ENCODE measurements around the gene KIAA1671. TPM values are rescaled to one million over a fixed set of nuclear protein-coding genes. Genes with fewer than 3 reads are reported as not detected.
A peak's percentile ranks its signal among the peaks of the same experiment; 100 is the strongest.

The KIAA1671 gene
- total RNA-seq, 1 donor from 2014 or later: 40.7 TPM

DNA sequence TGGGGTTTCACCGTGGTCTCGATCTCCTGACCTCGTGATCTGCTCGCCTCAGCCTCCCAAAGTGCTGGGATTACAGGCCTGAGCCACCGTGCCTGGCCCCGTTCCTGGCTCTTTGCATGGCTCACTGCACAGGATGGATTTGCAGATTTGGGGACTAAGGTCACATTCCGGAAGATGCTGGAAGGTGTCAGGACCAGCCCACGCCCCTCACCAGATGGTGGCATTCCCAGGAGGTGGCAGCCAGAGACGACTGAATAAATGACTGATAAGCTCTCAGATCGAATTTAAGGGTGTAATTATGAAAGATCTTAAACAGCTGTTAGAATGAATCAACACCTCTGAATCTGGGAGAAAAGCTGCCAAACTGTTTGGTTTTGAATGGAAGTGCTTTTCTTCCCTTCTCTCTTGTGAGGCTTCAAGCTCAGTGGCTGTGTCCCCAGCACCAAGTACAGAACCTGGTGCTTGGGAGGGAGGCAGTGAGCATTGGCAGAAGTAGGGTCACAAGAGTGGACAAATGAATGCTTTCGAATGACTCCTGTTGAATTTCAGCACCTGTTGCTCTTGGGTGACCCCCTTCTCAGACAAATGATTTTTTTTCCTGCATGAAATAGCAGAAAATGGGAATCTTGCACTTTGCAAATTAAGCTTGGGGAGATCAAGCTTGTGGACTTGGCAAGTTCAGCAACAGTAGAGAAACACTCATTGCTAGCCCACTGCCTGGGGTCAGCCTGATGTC lies 69.6 kb downstream of the KIAA1671 start:
- Histone ChIP-seq H3K4me3 (no peak overlapping the region), H3K27ac (no peak overlapping the region), H3K36me3 (no peaks in the 10 kb centered on the region), H3K9me3 (no peaks in the 10 kb centered on the region), H3K4me1 (peaks cover 21% of the 10 kb centered on the region), H3K27me3 (ENCODE audit: low read depth) (no peaks in the 10 kb centered on the region)
- intact Hi-C loops (cut with DNase I): no loop called here
- TF ChIP-seq, protein P1, sequence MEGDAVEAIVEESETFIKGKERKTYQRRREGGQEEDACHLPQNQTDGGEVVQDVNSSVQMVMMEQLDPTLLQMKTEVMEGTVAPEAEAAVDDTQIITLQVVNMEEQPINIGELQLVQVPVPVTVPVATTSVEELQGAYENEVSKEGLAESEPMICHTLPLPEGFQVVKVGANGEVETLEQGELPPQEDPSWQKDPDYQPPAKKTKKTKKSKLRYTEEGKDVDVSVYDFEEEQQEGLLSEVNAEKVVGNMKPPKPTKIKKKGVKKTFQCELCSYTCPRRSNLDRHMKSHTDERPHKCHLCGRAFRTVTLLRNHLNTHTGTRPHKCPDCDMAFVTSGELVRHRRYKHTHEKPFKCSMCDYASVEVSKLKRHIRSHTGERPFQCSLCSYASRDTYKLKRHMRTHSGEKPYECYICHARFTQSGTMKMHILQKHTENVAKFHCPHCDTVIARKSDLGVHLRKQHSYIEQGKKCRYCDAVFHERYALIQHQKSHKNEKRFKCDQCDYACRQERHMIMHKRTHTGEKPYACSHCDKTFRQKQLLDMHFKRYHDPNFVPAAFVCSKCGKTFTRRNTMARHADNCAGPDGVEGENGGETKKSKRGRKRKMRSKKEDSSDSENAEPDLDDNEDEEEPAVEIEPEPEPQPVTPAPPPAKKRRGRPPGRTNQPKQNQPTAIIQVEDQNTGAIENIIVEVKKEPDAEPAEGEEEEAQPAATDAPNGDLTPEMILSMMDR (IDR thresholded peaks at IDR 0.05): no peak
- DNase-seq (no peak), ATAC-seq (no peak)

DNA sequence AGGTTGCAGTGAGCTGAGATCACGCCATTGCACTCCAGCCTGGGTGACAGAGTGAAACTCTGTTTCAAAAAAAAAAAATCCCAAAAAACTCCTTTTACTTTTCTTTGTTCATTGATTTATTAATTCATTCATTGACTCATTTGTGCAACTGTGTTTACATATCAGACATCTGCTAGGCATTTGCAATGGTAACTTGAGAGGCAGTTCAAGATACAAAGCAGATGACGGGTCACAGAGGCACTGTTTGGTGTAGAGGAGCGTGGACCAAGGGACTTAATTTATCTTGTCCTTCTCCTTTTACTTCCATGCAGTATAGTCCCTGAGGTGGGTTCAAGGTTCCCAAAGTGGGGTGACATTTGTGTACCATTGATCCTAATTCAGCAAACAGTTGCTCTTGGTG lies 71.4 kb downstream of the KIAA1671 start:
- peaks cover 30% of the 10 kb centered on the region for H3K4me1 ChIP-seq
- intact Hi-C loops (cut with DNase I): no loop called here
- no peak overlapping the region for H3K27ac ChIP-seq
- H3K27me3 ChIP-seq (ENCODE audit: low read depth): no peaks in the 10 kb centered on the region
- no peak for ATAC-seq
- no peaks in the 10 kb centered on the region for H3K9me3 ChIP-seq
- DNase-seq: no peak
- no peak overlapping the region for H3K4me3 ChIP-seq
- TF ChIP-seq, protein P1 (IDR thresholded peaks at IDR 0.05): no peak
- no peaks in the 10 kb centered on the region for H3K36me3 ChIP-seq

DNA sequence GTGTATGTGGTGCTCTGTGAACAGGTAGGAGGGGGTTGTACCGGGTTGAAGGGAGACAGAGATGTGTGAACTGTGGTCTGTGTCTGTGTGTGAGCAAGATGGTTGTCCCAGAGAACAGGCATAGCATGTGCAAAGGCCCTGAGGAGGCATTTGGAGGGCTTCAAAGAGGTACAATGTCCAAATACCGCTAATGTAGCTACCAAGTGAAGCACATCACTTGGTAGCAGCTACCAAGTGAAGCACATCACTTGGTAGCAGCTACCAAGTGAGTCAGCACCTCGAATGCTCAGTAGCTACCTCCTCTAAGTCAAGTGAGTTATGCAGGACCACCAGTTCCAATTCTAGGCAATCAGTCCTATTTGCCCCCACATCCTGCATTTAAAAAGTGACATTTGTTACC lies 72.4 kb downstream of the KIAA1671 start:
- Histone ChIP-seq H3K4me3 (no peak overlapping the region), H3K27me3 (ENCODE audit: low read depth) (no peaks in the 10 kb centered on the region), H3K36me3 (no peaks in the 10 kb centered on the region), H3K4me1 (peaks cover 30% of the 10 kb centered on the region), H3K9me3 (no peaks in the 10 kb centered on the region), H3K27ac (peak overlapping the region; percentile 16)
- ATAC-seq: no peak
- no peak for DNase-seq
- intact Hi-C loops (cut with DNase I): loop anchor here (5.0 kb wide), 1 partner anchor 68 kb away; no protein-coding TSS in a partner anchor
- TF ChIP-seq, protein P1 (IDR thresholded peaks at IDR 0.05): no peak

DNA sequence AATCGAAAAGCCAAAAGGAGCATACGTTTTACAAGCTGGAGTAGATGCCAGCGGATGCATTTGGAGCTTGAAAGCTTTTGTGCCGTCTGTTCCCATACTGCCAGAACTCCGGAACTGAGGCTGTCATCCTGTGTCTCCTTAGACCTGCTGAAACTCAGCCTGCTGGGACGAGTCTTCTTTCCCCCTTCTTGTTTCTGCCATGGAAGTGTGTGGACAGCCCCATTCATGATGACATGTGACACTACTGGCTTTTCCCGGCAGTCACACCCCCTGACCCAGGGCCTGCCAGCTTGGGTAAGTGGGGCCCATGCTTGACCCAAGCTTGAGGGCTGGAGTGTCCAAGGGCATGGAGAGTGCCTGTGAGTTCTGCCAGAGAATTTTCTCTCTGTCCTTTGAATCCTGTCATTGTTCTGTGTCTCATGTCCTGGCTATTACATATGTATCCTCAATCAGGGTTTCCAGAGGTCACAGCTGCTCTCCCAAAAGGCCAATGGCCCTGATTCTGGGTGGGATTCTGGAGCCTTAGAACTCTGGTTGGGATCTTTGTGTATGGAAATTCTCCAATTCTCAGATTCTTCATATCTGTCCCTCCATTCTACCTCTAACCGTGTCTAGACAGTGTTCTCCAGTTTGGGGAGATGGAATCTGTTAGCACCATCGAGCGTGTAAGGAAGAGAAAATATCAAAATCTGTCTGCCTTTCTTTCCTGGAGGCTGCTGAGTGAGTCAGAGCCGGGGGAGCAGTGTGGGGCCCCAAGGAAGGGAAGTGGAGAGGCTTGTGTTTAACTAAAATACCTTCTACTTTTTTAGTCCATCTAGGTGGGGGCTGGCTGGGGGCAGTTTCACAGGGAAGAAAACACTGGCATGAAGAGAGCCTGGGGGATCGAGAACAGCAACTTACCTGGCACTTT lies 73.2 kb downstream of the KIAA1671 start:
- Histone ChIP-seq H3K27me3 (ENCODE audit: low read depth) (no peaks in the 10 kb centered on the region), H3K27ac (peak overlapping the region; percentile 62), H3K4me3 (no peak overlapping the region), H3K36me3 (no peaks in the 10 kb centered on the region), H3K9me3 (no peaks in the 10 kb centered on the region), H3K4me1 (peaks cover 27% of the 10 kb centered on the region)
- DNase-seq: no peak
- TF ChIP-seq, protein P1 (IDR thresholded peaks at IDR 0.05): no peak
- ATAC-seq: peak in 1 of 2 donors; percentile 41
- intact Hi-C loops (cut with DNase I): loop anchor here (5.0 kb wide), 1 partner anchor 68 kb away; no protein-coding TSS in a partner anchor

DNA sequence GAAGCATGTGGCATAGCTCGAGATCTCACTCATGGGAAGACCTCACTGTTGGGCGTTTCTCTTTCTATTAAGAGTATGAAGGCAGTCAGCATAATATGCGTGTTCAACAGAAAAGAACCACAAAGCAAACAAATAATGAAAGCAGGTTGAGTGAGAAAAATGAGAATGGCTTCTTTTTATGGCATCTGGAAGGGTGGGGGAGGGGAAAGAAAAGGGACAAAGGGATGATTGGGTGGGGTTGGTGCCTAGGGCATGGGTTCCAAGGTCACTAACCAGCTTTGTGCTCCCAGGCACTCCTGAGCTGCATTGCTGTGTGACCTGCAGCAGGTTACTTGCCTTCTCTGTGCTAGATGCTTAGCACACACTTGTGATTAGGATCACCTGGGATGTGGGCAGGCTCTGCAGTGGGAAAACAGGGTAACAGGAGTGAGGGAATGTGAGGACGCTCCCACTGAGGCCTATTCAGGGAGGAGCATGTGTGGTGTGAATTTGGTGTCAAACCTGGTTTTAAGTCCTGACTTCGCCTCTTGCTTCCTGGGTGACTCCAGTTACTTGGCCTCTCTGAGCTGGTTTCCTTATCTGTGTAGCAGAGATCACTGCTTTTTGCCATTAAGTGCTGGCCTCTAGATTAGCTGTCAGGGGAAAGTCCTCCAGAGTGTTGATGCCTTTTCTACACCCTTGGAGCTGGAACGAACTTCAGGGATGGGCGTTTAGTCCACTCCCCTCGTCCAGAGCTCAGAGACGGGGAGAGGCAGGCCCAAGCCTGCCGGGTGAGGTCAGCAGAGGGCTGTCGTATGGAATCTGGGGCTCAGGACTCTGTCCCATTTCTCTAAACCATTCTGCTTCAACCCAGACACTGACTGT lies 74.8 kb downstream of the KIAA1671 start:
- DNase-seq (no peak), ATAC-seq (no peak)
- TF ChIP-seq, protein P1 (IDR thresholded peaks at IDR 0.05): no peak
- Histone ChIP-seq H3K27me3 (ENCODE audit: low read depth) (no peaks in the 10 kb centered on the region), H3K4me3 (no peak overlapping the region), H3K27ac (peak overlapping the region; percentile 62), H3K9me3 (no peaks in the 10 kb centered on the region), H3K4me1 (peaks cover 25% of the 10 kb centered on the region), H3K36me3 (no peaks in the 10 kb centered on the region)
- intact Hi-C loops (cut with DNase I): loop anchor here (5.0 kb wide), 1 partner anchor 70 kb away; no protein-coding TSS in a partner anchor

Measured in lower lobe of right lung (tissue), 2 donors.